ENCODE results near the gene SULT1A1.
"Not testable (repeated sequence)": the region's sequence is repeated elsewhere in the genome, so short reads cannot be mapped to it uniquely, and the experiment has no call there.

GRCh38 chr16:28615486-28616223 lies 5.8 kb upstream of the SULT1A1 start:
- TF ChIP-seq POLR2AphosphoS5 (IDR thresholded peaks at IDR 0.05; ENCODE audit: borderline replicate concordance, low read depth, low read length); EZH2 (IDR thresholded peaks at IDR 0.05); FOXP2 (optimal IDR thresholded peaks at IDR 0.05; ENCODE audit: control extremely low read depth, extremely low read length, insufficient read depth): not testable (repeated sequence)
